ENCODE results near the gene ALAD.

- TF ChIP-seq CTCF (IDR thresholded peaks at IDR 0.05) (no peak), POLR2AphosphoS5 (IDR thresholded peaks at IDR 0.05; ENCODE audit: low read depth, low read length) (no peak)
These were observed 41.7 kb downstream of the ALAD start for GRCh38 chr9:113359385-113359784.

Measured in Panc1 (cell line).